ENCODE results near the gene CCNG2.

DNA sequence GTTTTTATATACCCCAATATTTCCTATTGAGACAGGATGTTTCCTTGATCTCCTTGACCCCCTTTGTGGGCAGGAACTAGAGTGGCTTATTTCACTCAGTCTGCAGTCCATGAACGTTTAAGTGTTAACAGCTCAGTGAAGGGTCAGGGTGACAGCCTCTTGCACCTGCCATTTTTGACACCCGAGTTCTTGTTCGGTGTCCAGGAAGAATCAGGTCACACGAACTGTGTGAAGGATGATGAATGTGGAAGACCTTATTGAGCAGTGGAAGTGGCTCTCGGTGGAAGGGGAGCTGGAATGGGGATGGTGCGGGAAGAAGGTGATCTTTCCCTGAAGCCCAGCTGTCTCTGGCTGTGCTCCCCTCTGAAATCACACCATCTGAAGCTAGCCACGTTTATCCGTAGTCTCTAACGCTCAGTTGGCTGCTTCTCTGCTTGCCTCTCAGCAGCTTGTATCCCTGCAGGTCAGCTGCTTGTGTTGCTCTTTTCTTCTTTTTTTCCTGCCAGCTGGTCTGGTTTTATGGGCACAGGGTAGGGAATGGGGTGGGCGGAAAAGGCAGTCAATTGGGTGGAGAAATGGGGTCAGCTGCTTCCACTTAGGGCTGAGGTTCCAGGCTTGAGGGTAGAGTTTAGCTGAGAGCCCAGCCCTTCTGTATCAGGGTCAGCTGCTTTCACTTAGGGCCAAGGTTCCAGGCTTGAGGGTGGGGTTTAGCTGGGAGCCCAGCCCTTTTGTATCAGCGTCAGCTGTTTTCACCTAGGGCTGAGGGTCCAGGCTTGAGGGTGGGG, 29.0 kb upstream of the CCNG2 start:
- TF ChIP-seq, protein P1, sequence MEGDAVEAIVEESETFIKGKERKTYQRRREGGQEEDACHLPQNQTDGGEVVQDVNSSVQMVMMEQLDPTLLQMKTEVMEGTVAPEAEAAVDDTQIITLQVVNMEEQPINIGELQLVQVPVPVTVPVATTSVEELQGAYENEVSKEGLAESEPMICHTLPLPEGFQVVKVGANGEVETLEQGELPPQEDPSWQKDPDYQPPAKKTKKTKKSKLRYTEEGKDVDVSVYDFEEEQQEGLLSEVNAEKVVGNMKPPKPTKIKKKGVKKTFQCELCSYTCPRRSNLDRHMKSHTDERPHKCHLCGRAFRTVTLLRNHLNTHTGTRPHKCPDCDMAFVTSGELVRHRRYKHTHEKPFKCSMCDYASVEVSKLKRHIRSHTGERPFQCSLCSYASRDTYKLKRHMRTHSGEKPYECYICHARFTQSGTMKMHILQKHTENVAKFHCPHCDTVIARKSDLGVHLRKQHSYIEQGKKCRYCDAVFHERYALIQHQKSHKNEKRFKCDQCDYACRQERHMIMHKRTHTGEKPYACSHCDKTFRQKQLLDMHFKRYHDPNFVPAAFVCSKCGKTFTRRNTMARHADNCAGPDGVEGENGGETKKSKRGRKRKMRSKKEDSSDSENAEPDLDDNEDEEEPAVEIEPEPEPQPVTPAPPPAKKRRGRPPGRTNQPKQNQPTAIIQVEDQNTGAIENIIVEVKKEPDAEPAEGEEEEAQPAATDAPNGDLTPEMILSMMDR (conservative IDR thresholded peaks at IDR 0.05; ENCODE audit: low read depth, low read length): no peak
- TF ChIP-seq POLR2A (IDR thresholded peaks at IDR 0.05; ENCODE audit: low read depth, low read length) (no peak), MXI1 (IDR thresholded peaks at IDR 0.05; ENCODE audit: borderline replicate concordance, low read depth, low read length) (no peak), CEBPB (IDR thresholded peaks at IDR 0.05; ENCODE audit: low read depth, low read length) (no peak), SMC3 (IDR thresholded peaks at IDR 0.05; ENCODE audit: low read depth, low read length) (no peak), BHLHE40 (IDR thresholded peaks at IDR 0.05; ENCODE audit: low read depth, low read length) (no peak), RAD21 (IDR thresholded peaks at IDR 0.05; ENCODE audit: low read length) (no peak)
- TF ChIP-seq, protein P2, sequence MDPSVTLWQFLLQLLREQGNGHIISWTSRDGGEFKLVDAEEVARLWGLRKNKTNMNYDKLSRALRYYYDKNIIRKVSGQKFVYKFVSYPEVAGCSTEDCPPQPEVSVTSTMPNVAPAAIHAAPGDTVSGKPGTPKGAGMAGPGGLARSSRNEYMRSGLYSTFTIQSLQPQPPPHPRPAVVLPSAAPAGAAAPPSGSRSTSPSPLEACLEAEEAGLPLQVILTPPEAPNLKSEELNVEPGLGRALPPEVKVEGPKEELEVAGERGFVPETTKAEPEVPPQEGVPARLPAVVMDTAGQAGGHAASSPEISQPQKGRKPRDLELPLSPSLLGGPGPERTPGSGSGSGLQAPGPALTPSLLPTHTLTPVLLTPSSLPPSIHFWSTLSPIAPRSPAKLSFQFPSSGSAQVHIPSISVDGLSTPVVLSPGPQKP (IDR thresholded peaks at IDR 0.05; ENCODE audit: borderline replicate concordance, low read depth, low read length): no peak

Data from IMR-90 (cell line).